HG02885 (cell line): Measurements from ENCODE around the gene FASTKD3.
"Not testable (repeated sequence)": the region's sequence is repeated elsewhere in the genome, so short reads cannot be mapped to it uniquely, and the experiment has no call there.

Experiments
- ATAC-seq: cut with Tn5 transposase; IDR thresholded peaks from one replicate; pipeline ENCODE4 v1.9.1; 2021; ENCODE audit warnings: mild to moderate bottlenecking; ENCODE audit not compliant: unreplicated experiment, poor library complexity

Gene FASTKD3

DNA sequence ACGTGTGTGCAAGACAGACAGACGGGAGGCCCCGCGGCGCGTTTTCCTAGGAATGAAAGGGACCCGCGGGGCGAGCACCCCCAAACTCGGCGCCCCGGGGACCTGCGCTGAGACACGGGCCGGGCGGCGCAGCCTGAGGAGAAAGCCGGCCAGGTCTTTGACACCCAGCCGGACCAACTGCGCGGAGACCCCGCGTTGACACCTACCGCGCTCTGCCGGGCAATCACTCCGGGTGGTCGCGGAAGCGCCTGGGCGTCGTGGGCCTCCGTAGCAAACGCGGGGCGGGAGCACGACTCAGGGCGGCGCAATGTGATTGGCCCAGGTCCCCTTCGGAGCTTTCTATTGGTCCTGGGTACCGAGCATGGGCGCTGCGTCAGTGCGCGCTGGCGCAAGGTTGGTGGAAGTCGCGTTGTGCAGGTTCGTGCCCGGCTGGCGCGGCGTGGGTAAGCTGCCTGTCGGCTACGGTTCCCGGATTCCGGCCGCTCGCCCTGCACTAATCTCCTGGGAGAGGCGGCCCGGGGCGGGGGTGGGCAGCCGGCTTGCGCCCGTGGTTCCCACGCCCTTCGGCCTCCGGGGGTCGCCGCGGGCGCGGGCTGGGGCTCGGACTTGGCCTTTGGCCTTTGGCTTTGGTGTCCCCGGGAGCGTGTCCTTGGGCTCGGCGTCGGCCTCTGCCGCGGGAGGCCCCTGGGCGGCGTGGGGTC is at the start of gene FASTKD3, which contains the start of gene MTRR:
FASTKD3 (minus strand) TSS at position 259 of the 701 bp plus-strand sequence. CDS start 948 bp downstream, outside the sequence.
MTRR (plus strand) TSS at position 376 of the 701 bp plus-strand sequence. CDS start 1,647 bp downstream, outside the sequence.
- peak; percentile 91 for ATAC-seq

GRCh38 chr5:7917130-7918123 is 48.6 kb upstream of the FASTKD3 start:
- ATAC-seq, result no peak

GRCh38 chr5:7916171-7916804 is 47.5 kb upstream of the FASTKD3 start:
- ATAC-seq, result no peak

GRCh38 chr5:7911429-7911771 is 42.6 kb upstream of the FASTKD3 start:
- ATAC-seq, result not testable (repeated sequence)

GRCh38 chr5:7910738-7911428 is 42.1 kb upstream of the FASTKD3 start:
- peak; percentile 68 for ATAC-seq

DNA sequence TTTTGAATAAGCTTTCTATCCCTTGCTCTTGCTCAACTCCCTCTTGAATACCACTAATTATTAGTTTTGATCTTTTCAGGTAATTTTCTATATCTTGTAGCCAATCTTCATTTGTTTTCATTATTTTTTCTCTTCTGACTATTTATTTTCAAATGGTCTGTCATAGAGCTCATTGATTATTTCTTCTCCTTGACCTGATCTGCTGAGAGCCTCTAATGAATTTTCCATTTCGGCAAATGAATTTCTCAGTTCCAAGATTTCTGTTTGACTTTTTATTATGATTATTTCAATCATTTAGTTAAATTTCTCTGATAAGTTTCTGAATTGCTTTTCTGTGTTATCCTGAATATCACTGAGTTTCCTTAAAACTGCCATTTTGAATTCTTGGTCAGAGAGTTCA is 39.5 kb upstream of the FASTKD3 start:
- no peak for ATAC-seq

DNA sequence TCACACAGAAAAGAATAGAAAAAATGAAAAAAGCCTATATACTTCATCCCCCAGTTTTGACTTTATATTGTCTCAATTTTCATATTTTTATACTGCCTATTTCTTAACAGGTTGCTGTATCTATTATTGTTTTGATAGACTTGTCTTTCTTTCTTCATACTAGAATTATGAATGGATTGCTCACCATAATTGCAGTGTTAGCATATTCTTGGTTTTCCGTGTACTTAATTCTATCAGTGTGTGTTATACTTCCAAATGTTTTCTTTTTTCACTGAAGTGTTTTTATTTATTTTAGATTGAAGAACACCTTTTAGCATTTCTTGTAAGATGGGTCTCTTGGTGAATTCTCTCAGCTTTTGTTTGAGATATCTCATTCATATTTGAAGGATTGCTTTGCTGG is 38.8 kb upstream of the FASTKD3 start:
- no peak for ATAC-seq

DNA sequence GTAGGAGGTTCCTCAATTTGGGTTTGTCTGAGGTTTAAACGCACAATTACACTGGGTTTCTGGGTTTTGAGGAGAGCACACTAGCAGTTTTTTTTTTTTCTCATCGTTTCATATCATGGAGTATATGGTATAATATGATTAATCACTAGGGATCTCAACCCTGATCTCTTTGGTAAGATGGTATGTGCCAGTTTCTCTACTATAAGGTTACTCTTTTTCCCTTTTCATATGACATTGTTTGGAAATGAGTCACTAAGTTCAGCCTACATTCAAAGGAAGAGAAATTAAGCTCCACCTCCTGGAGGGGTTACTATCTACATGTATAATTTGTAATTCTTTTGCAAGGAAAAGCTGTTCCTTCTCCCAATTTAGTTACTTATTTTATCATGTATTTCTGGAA is 35.3 kb upstream of the FASTKD3 start:
- peak; percentile 62 for ATAC-seq

GRCh38 chr5:7902666-7903625 is 34.1 kb upstream of the FASTKD3 start:
- no peak for ATAC-seq

DNA sequence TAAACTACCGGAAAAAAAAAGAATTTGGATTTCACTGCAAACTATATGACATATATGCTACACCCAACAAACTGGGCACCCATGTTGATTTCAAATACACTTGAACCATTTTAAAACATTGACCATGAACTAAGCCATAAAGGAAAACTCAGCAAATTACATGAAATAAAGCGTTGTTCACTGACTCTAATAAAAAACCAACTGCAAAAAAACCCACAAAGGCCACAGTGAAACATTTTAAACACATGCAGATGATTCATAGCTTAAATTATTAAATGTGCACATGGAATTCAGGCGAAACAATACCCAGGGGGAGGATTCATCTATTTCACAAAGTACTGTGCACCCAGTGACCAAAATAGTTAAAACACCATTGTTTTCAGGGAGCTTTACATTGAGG is 33.4 kb upstream of the FASTKD3 start:
- no peak for ATAC-seq

DNA sequence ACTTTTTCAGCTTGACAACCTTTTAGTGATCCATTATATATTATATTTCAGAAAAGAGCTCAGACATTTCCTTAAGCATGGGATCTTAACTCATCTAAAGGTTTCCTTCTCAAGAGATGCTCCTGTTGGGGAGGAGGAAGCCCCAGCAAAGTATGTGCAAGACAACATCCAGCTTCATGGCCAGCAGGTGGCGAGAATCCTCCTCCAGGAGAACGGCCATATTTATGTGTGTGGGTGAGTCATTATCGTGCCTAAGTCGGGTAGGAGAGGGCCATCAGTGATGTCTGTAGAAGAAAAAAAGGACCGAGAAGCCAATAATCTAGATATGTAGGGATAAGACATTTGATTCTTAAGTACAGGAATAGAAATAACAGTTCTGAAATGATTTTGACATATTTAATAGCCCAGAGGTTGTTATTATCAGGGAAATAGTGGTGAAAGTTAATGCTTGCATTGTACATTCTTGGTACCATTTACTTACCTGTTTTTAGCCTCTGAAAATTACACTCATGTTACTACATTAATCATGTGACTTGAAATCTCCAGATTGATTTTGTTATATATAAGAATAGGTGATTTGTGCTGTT is 28.3 kb upstream of the FASTKD3 start:
- ATAC-seq, result peak; percentile 68

DNA sequence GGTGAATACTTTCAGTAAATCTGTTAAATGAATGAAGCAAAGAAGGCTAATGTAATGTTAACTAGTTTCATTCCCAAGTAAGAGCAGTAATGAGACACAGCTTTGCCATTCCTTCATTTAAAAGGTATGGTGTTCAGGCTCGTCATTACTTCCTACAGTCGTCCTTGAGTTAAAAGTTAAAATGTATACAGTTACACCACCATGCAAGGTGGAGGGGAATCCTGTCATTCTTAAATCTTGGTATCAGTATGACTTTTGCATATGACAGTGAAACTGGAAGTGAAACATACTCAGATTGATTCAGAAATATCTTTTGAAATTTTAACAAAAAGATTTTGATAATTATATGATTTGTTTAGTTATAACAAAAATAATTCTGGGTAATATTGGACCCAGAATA is 26.0 kb upstream of the FASTKD3 start:
- ATAC-seq, result peak; percentile 95

GRCh38 chr5:7894439-7894838 is 25.6 kb upstream of the FASTKD3 start:
- no peak for ATAC-seq

GRCh38 chr5:7888901-7889300 is 20.1 kb upstream of the FASTKD3 start:
- no peak for ATAC-seq

GRCh38 chr5:7886849-7887475 is 18.1 kb upstream of the FASTKD3 start:
- peak; percentile 74 for ATAC-seq

DNA sequence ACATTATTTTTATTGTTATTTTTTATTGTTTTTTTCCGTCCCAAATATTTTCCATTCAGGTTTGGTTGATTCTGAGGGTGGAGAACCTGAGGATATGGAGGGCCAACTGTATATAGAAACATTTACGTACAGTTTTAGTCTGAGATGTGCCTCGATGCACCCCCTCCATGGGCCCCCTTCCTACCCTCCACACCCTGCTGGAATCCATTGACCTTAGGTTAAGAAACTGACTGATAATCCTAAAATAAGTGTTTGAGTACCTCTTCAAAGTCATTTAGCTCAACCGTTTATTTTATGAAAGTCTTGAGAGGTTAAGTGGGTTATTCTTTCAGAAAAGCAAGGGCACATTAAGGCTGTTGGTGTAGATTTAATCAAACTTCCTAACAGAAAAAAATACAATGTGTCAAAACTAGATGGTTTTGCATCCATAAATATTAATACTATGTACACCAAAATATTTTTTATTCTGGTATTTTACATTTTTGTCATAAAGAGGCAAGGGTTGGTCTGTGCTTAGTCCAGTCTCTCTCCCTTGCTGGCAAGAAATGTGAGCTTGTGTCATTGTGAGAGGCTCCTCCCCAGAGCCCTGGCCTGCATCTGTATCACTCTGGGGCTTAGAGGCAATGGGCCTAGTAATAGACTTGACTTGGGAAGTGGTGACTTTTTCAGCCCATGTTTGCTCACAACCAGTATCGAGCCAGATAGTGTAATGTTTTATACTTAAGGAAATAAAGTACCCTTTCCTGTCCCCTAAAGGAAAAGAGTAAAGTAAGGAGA is 15.8 kb upstream of the FASTKD3 start:
- ATAC-seq, result no peak

DNA sequence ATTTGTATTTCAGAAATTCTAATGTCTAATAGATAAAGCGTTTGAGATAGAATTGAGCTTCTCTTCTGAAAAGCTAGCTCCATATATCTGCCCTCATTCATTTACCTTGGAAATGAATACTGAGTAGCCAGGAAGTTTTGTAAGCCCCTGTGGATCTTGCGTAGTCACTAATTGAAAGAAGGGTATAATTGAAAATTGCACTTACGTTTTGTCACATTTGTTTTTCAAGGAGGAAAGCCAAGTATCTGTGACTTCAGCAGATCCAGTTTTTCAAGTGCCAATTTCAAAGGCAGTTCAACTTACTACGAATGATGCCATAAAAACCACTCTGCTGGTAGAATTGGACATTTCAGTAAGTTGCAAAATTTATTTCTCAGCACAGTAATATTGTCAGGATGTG is 14.1 kb upstream of the FASTKD3 start:
- ATAC-seq, result no peak

GRCh38 chr5:7881816-7882215 is 13.0 kb upstream of the FASTKD3 start:
- no peak for ATAC-seq
